B cell (primary cell): ENCODE results near the gene PRKX. TPM values are rescaled to one million over a fixed set of nuclear protein-coding genes. Genes with fewer than 3 reads are reported as not detected.

Experiments used
- ATAC-seq: fragments of 200-7000 bp; cut with Tn5 transposase; one replicate; pipeline ENCODE4 v1.10.0; 2021; ENCODE audit warnings: low read depth, mild to moderate bottlenecking, moderate number of reproducible peaks, moderate library complexity
- CTCF ChIA-PET: fragments of 350-600 bp; sonication (Branson Sonifier 250); formaldehyde crosslinking; loops from one replicate; lab custom pipeline; 2021; ENCODE audit warnings: antibody characterized with exemption, inconsistent platforms; lab: Charles Lee
- POLR2A ChIA-PET: fragments of 350-600 bp; sonication (Branson Sonifier 250); formaldehyde crosslinking; loops from one replicate; lab custom pipeline; 2021; ENCODE audit warnings: antibody characterized with exemption; lab: Charles Lee
- DNase-seq: peaks from one replicate; pipeline ENCODE4 v3.0.0; 2013
- H2AFZ ChIP-seq: 2 replicates; pipeline ENCODE4 v1.6.1; 2012; ENCODE audit warnings: mild to moderate bottlenecking, low read depth, low read length; ENCODE audit not compliant: insufficient read depth, poor library complexity, severe bottlenecking
- H3K27ac ChIP-seq, 2 donors: 1 replicate in 1 of 2; 2 replicates in 1 of 2; pipeline ENCODE4 v1.5.1; 2012 to 2013; ENCODE audit warnings: low read length in 2 of 2, mild to moderate bottlenecking in 2 of 2, moderate library complexity in 1 of 2
- H3K27me3 ChIP-seq, 4 experiments: fragments of 200-600 bp in 1 of 4; sonication (generic) in 1 of 4; replicated peaks in 1 of 4; 1 replicate in 2 of 4; 2 replicates in 2 of 4; pipeline versions ENCODE4 v1.6.1 to v1.7.0; 2013 to 2016; ENCODE audit warnings: low read length in 3 of 4, mild to moderate bottlenecking in 2 of 4, mixed read lengths in 1 of 4, moderate library complexity in 1 of 4; ENCODE audit not compliant: insufficient read depth in 4 of 4, control insufficient read depth in 3 of 4; ENCODE audit errors: control extremely low read depth in 1 of 4
- H3K36me3 ChIP-seq, 2 experiments: replicated peaks in 1 of 2; 1 replicate in 1 of 2; 2 replicates in 1 of 2; pipeline versions ENCODE4 v1.6.1 to v1.7.1; 2013; ENCODE audit warnings: low read length in 1 of 2; ENCODE audit not compliant: insufficient read depth in 2 of 2, control insufficient read depth in 1 of 2; ENCODE audit errors: control extremely low read depth in 1 of 2, extremely low read depth in 1 of 2
- H3K4me1 ChIP-seq, 2 donors: fragments of 200-600 bp in 1 of 2; sonication (generic) in 1 of 2; 1 replicate in 1 of 2; 2 replicates in 1 of 2; pipeline versions ENCODE4 v1.5.1 to v1.6.1; 2013 to 2017; ENCODE audit warnings: low read length in 2 of 2; ENCODE audit not compliant: control insufficient read depth in 2 of 2, insufficient read depth in 2 of 2
- H3K4me2 ChIP-seq: replicated peaks from 2 replicates; pipeline ENCODE3; 2012; ENCODE audit warnings: mild to moderate bottlenecking, low read depth, low read length; ENCODE audit not compliant: poor library complexity, severe bottlenecking
- H3K4me3 ChIP-seq, 5 experiments: fragments of 200-600 bp in 1 of 5; sonication (generic) in 1 of 5; 1 replicate in 3 of 5; 2 replicates in 2 of 5; pipeline versions ENCODE4 v1.5.1 to v1.7.0; 2011 to 2016; ENCODE audit warnings: low read length in 4 of 5, mild to moderate bottlenecking in 4 of 5, low read depth in 2 of 5, control low read depth in 1 of 5, moderate library complexity in 1 of 5; ENCODE audit not compliant: insufficient read depth in 1 of 5; ENCODE audit errors: control extremely low read depth in 1 of 5, extremely low read depth in 1 of 5
- H3K79me2 ChIP-seq: fragments of 200-600 bp; sonication (generic); one replicate; pipeline ENCODE4 v1.6.0; 2016; ENCODE audit warnings: low read length; ENCODE audit not compliant: control insufficient read depth, insufficient read depth
- H3K9ac ChIP-seq: fragments of 200-600 bp; sonication (generic); 2 replicates; pipeline ENCODE4 v1.6.1; 2017; ENCODE audit warnings: mild to moderate bottlenecking, low read length, moderate library complexity
- H3K9me3 ChIP-seq, 3 donors: one replicate each; pipeline versions ENCODE4 v1.6.1 to v1.7.1; 2013; ENCODE audit warnings: low read length in 2 of 3; ENCODE audit not compliant: control insufficient read depth in 2 of 3, insufficient read depth in 1 of 3; ENCODE audit errors: control extremely low read depth in 1 of 3
- H4K20me1 ChIP-seq: 2 replicates; pipeline ENCODE4 v1.6.0; 2012; ENCODE audit warnings: mild to moderate bottlenecking, low read length; ENCODE audit not compliant: insufficient read depth, control insufficient read depth, poor library complexity, severe bottlenecking
- H3K27ac Mint-ChIP-seq: one replicate; pipeline ENCODE4 v1.8.0; 2021; ENCODE audit warnings: mixed read lengths
- H3K27me3 Mint-ChIP-seq: one replicate; pipeline ENCODE4 v1.8.0; 2021; ENCODE audit warnings: mixed read lengths
- H3K4me1 Mint-ChIP-seq: one replicate; pipeline ENCODE4 v1.8.0; 2021; ENCODE audit warnings: mixed read lengths
- H3K4me3 Mint-ChIP-seq: one replicate; pipeline ENCODE4 v1.8.0; 2021; ENCODE audit warnings: mixed read lengths
- H3K9me3 Mint-ChIP-seq: one replicate; pipeline ENCODE4 v1.8.0; 2022; ENCODE audit warnings: mixed read lengths; ENCODE audit not compliant: insufficient read depth
- CTCF ChIP-seq: fragments of 200-600 bp; IDR thresholded peaks from one replicate; pipeline ENCODE4 v1.8.0; 2022; ENCODE audit warnings: antibody characterized with exemption, mild to moderate bottlenecking
- EZH2 ChIP-seq: IDR thresholded peaks from 2 replicates; pipeline ENCODE4 v1.6.1; 2012; ENCODE audit warnings: borderline replicate concordance, low read depth, mild to moderate bottlenecking, moderate library complexity, low read length; ENCODE audit not compliant: insufficient read depth, poor library complexity, severe bottlenecking
- WGBS: methylation state at CpG from one replicate; pipeline ENCODE4 v1.1.5; 2013; ENCODE audit warnings: missing lambda C conversion rate; ENCODE audit not compliant: insufficient coverage; 5-methylcytosine and 5-hydroxymethylcytosine counted together
- intact Hi-C: fragments of 100-400 bp; cut with micrococcal nuclease; formaldehyde crosslinking; loops from one replicate; pipeline ENCODE4 v1.10.0; 2022
- polyA plus RNA-seq: library from polyadenylated mRNA; depleted of rRNA; stranded (reverse); fragments of >200 nt; gene quantifications from 2 replicates; pipeline ENCODE4 v1.2.3, GENCODE V29; 2012
- total RNA-seq, 2 donors: library from RNA; stranded (reverse); fragments of 120-200 nt in 1 of 2; gene quantifications; 1 replicate in 1 of 2; 2 replicates in 1 of 2; pipeline versions ENCODE4 v1.2.3 to v1.2.4, GENCODE V29; 2013 to 2022

The PRKX gene
- total and polyA plus RNA-seq, 2 donors (not counting 1 experiment from before 2014, with no cell fraction given): 26.2 to 52.5 TPM

GRCh38 chrX:3576886-3577501 is 136.5 kb downstream of the PRKX start:
- no peak overlapping the region for H3K27ac Mint-ChIP-seq
- no peak overlapping the region for H3K4me2 ChIP-seq
- H3K4me3 ChIP-seq: no peak overlapping the region
- no peaks in the 10 kb centered on the region for H3K9me3 ChIP-seq
- intact Hi-C loops: no loop called here
- 100% methylated on average over 2 of the region's 11 CpGs for WGBS
- no peak overlapping the region for H3K4me3 Mint-ChIP-seq
- no peaks in the 10 kb centered on the region for H3K4me1 ChIP-seq
- ChIA-PET CTCF (no interaction called here), POLR2A (no interaction called here)
- H3K79me2 ChIP-seq: no peaks in the 10 kb centered on the region
- TF ChIP-seq CTCF (no peak), EZH2 (no peak)
- H3K4me1 Mint-ChIP-seq: no peaks in the 10 kb centered on the region
- no peak overlapping the region for H3K9ac ChIP-seq
- no peaks in the 10 kb centered on the region for H3K36me3 ChIP-seq
- ATAC-seq (no peak), DNase-seq (no peak)
- no peaks in the 10 kb centered on the region for H3K27me3 ChIP-seq
- H3K27me3 Mint-ChIP-seq: no peaks in the 10 kb centered on the region
- H3K9me3 Mint-ChIP-seq: no peaks in the 10 kb centered on the region
- no peak overlapping the region for H2AFZ ChIP-seq
- H3K27ac ChIP-seq: no peak overlapping the region
- H4K20me1 ChIP-seq: no peaks in the 10 kb centered on the region

- ChIA-PET POLR2A (no interaction called here), CTCF (no interaction called here)
- Histone ChIP-seq H3K36me3 (no peaks in the 10 kb centered on the region), H3K4me1 (no peaks in the 10 kb centered on the region), H3K79me2 (no peaks in the 10 kb centered on the region), H3K9me3 (no peaks in the 10 kb centered on the region), H3K4me2 (no peak overlapping the region), H3K27me3 (no peaks in the 10 kb centered on the region), H3K4me3 (no peak overlapping the region), H4K20me1 (no peaks in the 10 kb centered on the region), H3K9ac (no peak overlapping the region), H3K27ac (no peak overlapping the region), H2AFZ (no peak overlapping the region)
- DNase-seq: no peak
- TF ChIP-seq CTCF: no peak
- TF ChIP-seq EZH2: no peak
- no peak overlapping the region for H3K4me3 Mint-ChIP-seq
- no peaks in the 10 kb centered on the region for H3K9me3 Mint-ChIP-seq
- ATAC-seq: no peak
- no peak overlapping the region for H3K27ac Mint-ChIP-seq
- no peaks in the 10 kb centered on the region for H3K4me1 Mint-ChIP-seq
- no peaks in the 10 kb centered on the region for H3K27me3 Mint-ChIP-seq
- intact Hi-C loops: no loop called here
- no CpG with 5 or more reads among the region's 3 CpGs for WGBS
Measured at GRCh38 chrX:3567686-3568085, 145.8 kb downstream of the PRKX start.
